ENCODE data around the gene SREBF1.
"Not testable (repeated sequence)": the region's sequence is repeated elsewhere in the genome, so short reads cannot be mapped to it uniquely, and the experiment has no call there.

The SREBF1 gene

GRCh38 chr17:17809531-17810083, 27.2 kb downstream of the SREBF1 start:
- DNase-seq = no peak

GRCh38 chr17:17808706-17809432, 27.9 kb downstream of the SREBF1 start:
- no peak for DNase-seq

- DNase-seq = not testable (repeated sequence)
Measured at GRCh38 chr17:17808200-17808599, 28.6 kb downstream of the SREBF1 start.

DNA sequence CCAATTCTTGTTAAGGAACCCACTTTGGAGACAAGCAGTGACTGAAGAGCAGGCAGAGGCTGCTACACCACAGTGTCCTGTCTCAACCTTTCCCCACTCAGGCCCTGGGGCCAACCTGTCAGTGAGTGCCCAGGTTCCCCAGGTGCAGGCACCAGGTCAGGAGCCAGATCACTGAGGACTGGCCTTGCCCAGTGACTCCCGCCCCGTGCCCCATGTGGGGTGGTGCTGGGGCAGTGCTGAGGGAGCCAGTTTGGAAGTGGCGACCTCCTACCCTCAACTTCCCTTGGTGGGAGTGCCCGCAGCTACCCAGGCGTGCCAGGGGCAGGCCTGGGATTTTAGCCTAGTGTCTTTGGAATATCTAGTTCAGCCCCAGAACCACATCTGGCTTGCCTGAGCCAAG, 29.3 kb downstream of the SREBF1 start:
- no peak for DNase-seq

GRCh38 chr17:17806611-17807274, 30.0 kb downstream of the SREBF1 start:
- DNase-seq = no peak

DNA sequence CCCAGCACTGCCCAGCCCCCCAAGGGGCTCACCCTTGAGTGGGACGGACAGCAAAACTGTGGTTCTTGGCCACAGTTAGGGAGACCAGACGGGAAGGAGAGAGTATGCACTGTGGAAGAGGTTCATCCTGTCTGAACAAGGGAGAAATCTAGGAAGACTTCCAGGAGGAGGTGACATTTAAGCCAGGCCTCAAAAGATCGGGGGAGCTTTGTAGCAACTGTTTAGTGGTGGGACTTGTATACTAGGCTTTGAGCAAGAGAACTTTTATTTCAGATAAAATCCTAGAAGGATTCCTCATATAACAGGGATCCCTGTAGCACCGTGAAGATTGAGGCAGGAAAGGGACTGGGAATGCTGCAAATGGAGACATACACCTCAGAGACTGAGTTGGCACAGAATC, 30.8 kb downstream of the SREBF1 start:
- DNase-seq = no peak

- no peak for DNase-seq
Measured at GRCh38 chr17:17805575-17805974, 31.2 kb downstream of the SREBF1 start.

DNA sequence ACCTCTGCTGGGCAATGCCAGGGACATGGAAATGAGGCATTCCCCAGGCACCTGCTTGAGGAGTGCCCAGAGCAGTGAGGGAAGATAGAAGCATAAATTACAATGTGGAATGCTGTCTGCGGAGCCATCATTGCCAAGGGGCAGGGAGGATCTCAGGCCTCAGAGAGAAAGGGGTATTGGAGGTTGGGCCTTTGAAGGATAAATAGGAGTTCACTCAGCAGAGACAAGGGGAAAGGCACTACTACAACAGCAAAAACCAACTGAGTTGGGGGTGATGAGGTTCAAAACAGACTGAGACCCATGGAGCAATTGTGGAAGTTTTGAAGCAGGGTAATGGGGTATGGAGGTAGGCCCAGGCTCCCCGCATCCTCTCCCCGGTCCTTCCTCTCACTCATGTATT, 32.8 kb downstream of the SREBF1 start:
- DNase-seq = no peak

DNA sequence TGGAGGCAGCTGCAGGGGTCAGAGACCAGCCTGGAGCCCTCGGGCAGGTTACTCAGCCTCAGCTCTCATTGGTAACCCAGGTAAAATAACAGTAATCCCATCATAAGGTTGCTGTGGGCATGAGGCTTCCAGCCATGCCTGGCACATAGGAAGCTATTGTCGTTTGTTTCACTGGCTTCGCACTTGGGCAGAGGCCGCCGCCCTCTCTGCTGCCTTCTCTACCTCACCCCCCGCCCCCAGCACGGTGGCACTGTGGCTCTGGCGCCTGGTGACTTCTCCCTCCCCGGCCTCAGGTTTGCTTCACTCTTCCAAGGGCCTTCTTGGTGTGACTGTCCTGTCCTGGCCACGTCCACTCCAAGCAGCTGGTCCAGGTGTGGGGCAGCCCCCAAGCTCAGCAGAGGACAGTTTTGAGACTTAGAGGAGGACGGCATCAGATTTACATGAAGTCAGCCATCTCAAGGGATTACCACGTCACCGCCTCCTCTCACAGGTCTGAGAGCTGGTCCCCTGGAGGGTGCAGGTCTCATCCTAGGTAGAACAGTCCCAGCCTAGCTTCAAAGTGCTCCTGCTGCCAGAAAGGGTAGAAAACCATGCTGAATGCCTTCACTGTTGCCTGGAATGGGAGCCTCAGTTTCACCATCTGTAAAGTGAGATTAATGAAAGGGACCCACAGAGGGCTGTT, 34.8 kb downstream of the SREBF1 start:
- no peak for DNase-seq

DNA sequence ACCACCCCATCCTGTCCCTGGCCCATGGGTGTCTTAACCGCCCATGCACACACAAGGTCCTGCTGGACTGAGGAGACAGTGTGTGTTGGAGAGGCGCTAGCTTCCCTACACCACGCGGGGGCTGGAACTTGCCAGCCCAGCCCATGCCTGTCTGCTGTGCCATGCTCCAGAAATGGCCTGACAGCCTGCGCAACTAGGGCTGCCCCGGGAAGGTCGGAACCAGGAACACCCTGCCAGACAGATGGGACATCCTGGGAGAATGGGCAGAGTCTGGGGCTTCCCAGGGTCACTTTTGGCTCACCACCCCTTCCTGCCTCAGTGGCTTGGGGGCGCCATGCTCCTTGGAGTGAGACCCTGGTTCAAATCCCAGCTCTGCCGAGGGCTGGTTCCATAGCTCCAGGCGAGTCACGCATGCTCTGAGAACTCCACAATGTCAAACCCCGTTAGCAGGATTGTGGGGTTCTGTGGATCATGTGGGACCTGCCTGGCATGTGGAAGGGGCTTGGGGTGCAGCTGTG, 36.2 kb downstream of the SREBF1 start:
- DNase-seq = no peak

GRCh38 chr17:17798573-17799255, 38.1 kb downstream of the SREBF1 start:
- DNase-seq = no peak

DNA sequence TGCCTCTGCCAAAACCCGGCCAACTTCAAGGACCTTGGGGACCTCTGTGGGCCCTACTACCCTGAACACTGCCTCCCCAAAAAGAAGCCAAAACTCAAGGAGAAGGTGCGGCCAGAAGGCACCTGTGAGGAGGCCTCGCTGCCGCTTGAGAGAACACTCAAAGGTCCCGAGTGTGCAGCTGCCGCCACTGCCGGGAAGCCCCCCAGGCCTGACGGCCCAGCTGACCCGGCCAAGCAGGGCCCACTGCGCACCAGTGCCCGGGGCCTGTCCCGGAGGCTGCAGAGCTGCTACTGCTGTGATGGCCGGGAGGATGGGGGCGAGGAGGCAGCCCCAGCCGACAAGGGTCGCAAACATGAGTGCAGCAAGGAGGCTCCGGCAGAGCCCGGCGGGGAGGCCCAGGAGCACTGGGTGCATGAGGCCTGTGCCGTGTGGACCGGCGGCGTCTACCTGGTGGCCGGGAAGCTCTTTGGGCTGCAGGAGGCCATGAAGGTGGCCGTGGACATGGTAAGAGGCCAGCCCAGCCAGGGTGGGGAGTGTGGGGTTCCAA, 38.7 kb downstream of the SREBF1 start:
- no peak for DNase-seq

GRCh38 chr17:17797119-17797809, 39.5 kb downstream of the SREBF1 start:
- no peak for DNase-seq

DNA sequence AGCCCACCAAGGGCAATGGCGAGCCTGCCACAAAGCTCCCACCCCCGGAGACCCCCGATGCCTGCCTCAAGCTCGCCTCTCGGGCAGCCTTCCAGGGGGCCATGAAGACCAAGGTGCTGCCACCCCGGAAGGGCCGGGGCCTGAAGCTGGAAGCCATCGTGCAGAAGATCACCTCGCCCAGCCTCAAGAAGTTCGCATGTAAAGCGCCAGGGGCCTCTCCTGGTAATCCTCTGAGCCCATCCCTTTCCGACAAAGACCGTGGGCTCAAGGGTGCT, 40.1 kb downstream of the SREBF1 start:
- DNase-seq = no peak

GRCh38 chr17:17795946-17796786, 40.6 kb downstream of the SREBF1 start:
- DNase-seq = no peak

DNA sequence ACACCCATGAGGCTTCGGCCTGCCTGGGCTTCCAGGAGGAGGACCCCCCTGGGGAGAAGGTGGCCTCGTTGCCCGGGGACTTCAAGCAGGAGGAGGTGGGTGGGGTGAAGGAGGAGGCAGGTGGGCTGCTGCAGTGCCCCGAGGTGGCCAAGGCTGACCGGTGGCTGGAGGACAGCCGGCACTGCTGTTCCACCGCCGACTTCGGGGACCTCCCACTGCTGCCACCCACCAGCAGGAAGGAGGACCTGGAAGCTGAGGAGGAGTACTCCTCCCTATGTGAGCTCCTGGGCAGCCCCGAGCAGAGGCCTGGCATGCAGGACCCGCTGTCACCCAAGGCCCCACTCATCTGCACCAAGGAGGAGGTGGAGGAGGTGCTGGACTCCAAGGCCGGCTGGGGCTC, 41.5 kb downstream of the SREBF1 start:
- no peak for DNase-seq

GRCh38 chr17:17794382-17794781, 42.4 kb downstream of the SREBF1 start:
- no peak for DNase-seq

- DNase-seq = no peak
Measured at GRCh38 chr17:17793378-17794214, 43.2 kb downstream of the SREBF1 start.

- peak; percentile 66 for DNase-seq
Measured at GRCh38 chr17:17792551-17793377, 44.0 kb downstream of the SREBF1 start.

Measured in NCI-H524 treated with DMSO at 0.1 percent for 48 hours (cell line).